ENCODE measurements around the gene ARCN1.
A peak's percentile ranks its signal among the peaks of the same experiment; 100 is the strongest.
"Not testable (repeated sequence)": the region's sequence is repeated elsewhere in the genome, so short reads cannot be mapped to it uniquely, and the experiment has no call there.

ARCN1 gene

GRCh38 chr11:118605116-118605867 lies 33.1 kb downstream of the ARCN1 start:
- DNase-seq (ENCODE audit: low read depth in 2 of 2, low spot score in 1 of 2) = no peak

GRCh38 chr11:118606157-118606843 lies 34.1 kb downstream of the ARCN1 start:
- no peak for DNase-seq (ENCODE audit: low read depth in 2 of 2, low spot score in 1 of 2)

GRCh38 chr11:118606844-118607228 lies 34.6 kb downstream of the ARCN1 start:
- DNase-seq (ENCODE audit: low read depth in 2 of 2, low spot score in 1 of 2) = no peak

- DNase-seq (ENCODE audit: low read depth in 2 of 2, low spot score in 1 of 2) = no peak
Observed at GRCh38 chr11:118607401-118608359, 35.5 kb downstream of the ARCN1 start, which contains the start of gene PHLDB1. PHLDB1 (plus strand) TSS chr11:118607615; CDS start chr11:118613837, 6,222 bp downstream.

- peak; percentile 74 to 86 for DNase-seq (ENCODE audit: low read depth in 2 of 2, low spot score in 1 of 2)
Observed at GRCh38 chr11:118608360-118609227, 36.4 kb downstream of the ARCN1 start.

GRCh38 chr11:118609380-118610224 lies 37.4 kb downstream of the ARCN1 start:
- DNase-seq (ENCODE audit: low read depth in 2 of 2, low spot score in 1 of 2) = no peak

GRCh38 chr11:118610225-118610772 lies 38.1 kb downstream of the ARCN1 start:
- DNase-seq (ENCODE audit: low read depth in 2 of 2, low spot score in 1 of 2) = no peak

GRCh38 chr11:118610773-118611432 lies 38.7 kb downstream of the ARCN1 start:
- peak; percentile 68 to 69 for DNase-seq (ENCODE audit: low read depth in 2 of 2, low spot score in 1 of 2)

- not testable (repeated sequence) for DNase-seq (ENCODE audit: low read depth in 2 of 2, low spot score in 1 of 2)
Observed at GRCh38 chr11:118611433-118611795, 39.2 kb downstream of the ARCN1 start.

- DNase-seq (ENCODE audit: low read depth in 2 of 2, low spot score in 1 of 2) = no peak
Observed at GRCh38 chr11:118612378-118612777, 40.2 kb downstream of the ARCN1 start.

- DNase-seq (ENCODE audit: low read depth in 2 of 2, low spot score in 1 of 2) = no peak
Observed at GRCh38 chr11:118614511-118614910, 42.3 kb downstream of the ARCN1 start.

- DNase-seq (ENCODE audit: low read depth in 2 of 2, low spot score in 1 of 2) = no peak
Observed at GRCh38 chr11:118615282-118615975, 43.2 kb downstream of the ARCN1 start.

- DNase-seq (ENCODE audit: low read depth in 2 of 2, low spot score in 1 of 2) = no peak
Observed at GRCh38 chr11:118615976-118616371, 43.8 kb downstream of the ARCN1 start.

GRCh38 chr11:118618115-118618990 lies 46.1 kb downstream of the ARCN1 start:
- DNase-seq (ENCODE audit: low read depth in 2 of 2, low spot score in 1 of 2) = no peak

GRCh38 chr11:118618991-118619375 lies 46.8 kb downstream of the ARCN1 start:
- no peak for DNase-seq (ENCODE audit: low read depth in 2 of 2, low spot score in 1 of 2)

GRCh38 chr11:118619444-118620197 lies 47.4 kb downstream of the ARCN1 start:
- no peak for DNase-seq (ENCODE audit: low read depth in 2 of 2, low spot score in 1 of 2)
